Adrenal gland (tissue), 5 donors: ENCODE data around the gene EIF4E2.

ENCODE experiments used
- CTCF ChIP-seq, 6 experiments: fragments of 450-650 bp in 4 of 6; fragments of 200-600 bp in 2 of 6; sonication (generic) in 1 of 6; IDR thresholded peaks; 1 replicate in 5 of 6; 2 replicates in 1 of 6; pipeline versions ENCODE4 v1.5.1 to v1.8.0; 2016 to 2021; ENCODE audit warnings: antibody characterized with exemption in 6 of 6, mild to moderate bottlenecking in 2 of 6, moderate library complexity in 1 of 6
- POLR2A ChIP-seq, 2 donors: fragments of 450-650 bp; IDR thresholded peaks; one replicate each; pipeline ENCODE4 v1.6.1; 2017; ENCODE audit warnings: antibody characterized with exemption in 2 of 2, mild to moderate bottlenecking in 2 of 2, moderate library complexity in 1 of 2
- donor health status: DM: no; HTN: no; CAD: no.

GRCh38 chr2:232502511-232502910, 48.0 kb upstream of the EIF4E2 start:
- no peak for TF ChIP-seq POLR2A (IDR thresholded peaks at IDR 0.05)
- no peak for TF ChIP-seq CTCF (IDR thresholded peaks at IDR 0.05)
